Neuron (in vitro differentiated cells): ENCODE data around the gene SORD.
A peak's percentile ranks its signal among the peaks of the same experiment; 100 is the strongest.

Source experiments
- H2AFZ ChIP-seq: one replicate; pipeline ENCODE4 v1.6.1; 2013; ENCODE audit warnings: low read depth, mild to moderate bottlenecking, inconsistent platforms, low read length, moderate library complexity
- H3K27me3 ChIP-seq: one replicate; pipeline ENCODE4 v1.6.1; 2013; ENCODE audit warnings: low read length; ENCODE audit not compliant: insufficient read depth
- H3K36me3 ChIP-seq: one replicate; pipeline ENCODE4 v1.6.1; 2013; ENCODE audit warnings: low read length; ENCODE audit not compliant: insufficient read depth
- H3K4me1 ChIP-seq: one replicate; pipeline ENCODE4 v1.6.1; 2013; ENCODE audit warnings: low read length; ENCODE audit not compliant: insufficient read depth
- H3K4me3 ChIP-seq: 2 replicates; pipeline ENCODE4 v1.5.1; 2013; ENCODE audit warnings: mild to moderate bottlenecking, low read length, moderate library complexity
- H3K9me3 ChIP-seq: one replicate; pipeline ENCODE4 v1.6.1; 2013; ENCODE audit warnings: low read length

The SORD gene

DNA sequence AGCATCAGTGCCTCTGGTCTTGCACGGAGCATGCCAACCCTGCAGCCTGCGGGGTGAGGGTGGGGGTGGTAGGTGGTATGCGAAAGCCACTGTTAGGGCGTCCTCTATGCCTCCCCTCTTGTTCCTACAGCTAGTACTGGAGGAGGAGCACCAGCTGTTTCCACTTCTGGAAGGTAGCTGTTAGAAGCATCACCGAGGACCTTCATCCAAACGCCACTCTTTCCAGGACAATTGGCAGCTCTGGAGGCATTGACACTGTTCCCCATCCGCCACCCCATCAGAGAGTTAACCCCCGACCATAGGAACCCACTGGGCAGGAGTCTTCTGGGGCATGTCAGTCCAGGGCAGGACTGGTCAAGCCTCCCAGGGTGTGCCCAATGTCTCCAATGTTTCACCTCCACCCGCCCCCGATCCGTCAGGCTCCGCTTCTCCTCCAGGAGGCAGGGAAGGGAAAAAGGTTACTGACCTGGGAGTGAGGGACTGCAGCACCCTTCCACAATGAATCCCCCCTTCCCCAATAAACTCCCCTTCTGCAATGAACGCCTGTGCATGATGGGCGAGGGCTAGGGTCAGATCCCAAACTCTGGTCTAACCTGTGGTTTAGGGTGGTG lies 90.5 kb downstream of the SORD start:
- Histone ChIP-seq H3K27me3 (peaks cover 86% of the 10 kb centered on the region), H3K4me1 (peaks cover 6% of the 10 kb centered on the region), H3K36me3 (no peaks in the 10 kb centered on the region), H3K9me3 (peaks cover 3% of the 10 kb centered on the region), H3K4me3 (no peak overlapping the region), H2AFZ (no peak overlapping the region)

DNA sequence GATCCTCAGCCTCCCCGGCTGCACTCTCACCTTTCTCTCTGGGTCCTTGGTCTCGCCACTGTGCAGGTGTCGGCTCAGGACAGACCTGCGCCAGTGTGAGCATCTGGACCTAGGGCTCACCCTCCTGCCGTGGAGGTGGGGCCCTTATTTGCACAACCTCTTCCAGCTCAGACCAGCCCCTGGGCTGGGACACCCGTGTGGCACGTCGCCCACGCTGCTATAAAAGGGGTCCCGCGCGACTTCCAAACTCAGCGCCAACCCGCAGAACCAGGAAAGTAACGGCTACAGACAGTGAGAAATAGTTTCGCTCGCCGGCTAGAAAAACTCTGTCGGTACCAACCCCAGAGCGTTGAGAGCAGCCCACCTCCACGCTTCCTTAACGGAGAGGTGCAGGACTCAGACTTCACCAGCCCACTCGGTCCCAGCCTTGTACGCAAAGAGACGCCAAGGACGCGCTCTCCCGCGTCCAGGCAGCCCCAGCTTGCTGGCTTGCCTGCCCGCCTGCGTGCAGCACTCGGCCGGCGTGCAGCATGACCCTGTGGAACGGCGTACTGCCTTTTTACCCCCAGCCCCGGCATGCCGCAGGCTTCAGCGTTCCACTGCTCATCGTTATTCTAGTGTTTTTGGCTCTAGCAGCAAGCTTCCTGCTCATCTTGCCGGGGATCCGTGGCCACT lies 91.2 kb downstream of the SORD start, which contains the start of the genes DUOX2 and DUOXA2:
Gene DUOX2 (minus strand): TSS at position 97 of the 675 bp plus-strand sequence. CDS start 761 bp downstream, outside the sequence.
Gene DUOXA2 (plus strand): TSS at position 251 of the 675 bp plus-strand sequence. CDS start 280 bp downstream, at position 531.
- H3K27me3 ChIP-seq: peaks cover 81% of the 10 kb centered on the region
- H2AFZ ChIP-seq: no peak within 1 kb of the TSS
- peaks cover 6% of the 10 kb centered on the region for H3K4me1 ChIP-seq
- H3K36me3 ChIP-seq: no peaks in the 10 kb centered on the region
- peak within 1 kb of the TSS; percentile 12 for H3K4me3 ChIP-seq
- no peaks in the 10 kb centered on the region for H3K9me3 ChIP-seq

DNA sequence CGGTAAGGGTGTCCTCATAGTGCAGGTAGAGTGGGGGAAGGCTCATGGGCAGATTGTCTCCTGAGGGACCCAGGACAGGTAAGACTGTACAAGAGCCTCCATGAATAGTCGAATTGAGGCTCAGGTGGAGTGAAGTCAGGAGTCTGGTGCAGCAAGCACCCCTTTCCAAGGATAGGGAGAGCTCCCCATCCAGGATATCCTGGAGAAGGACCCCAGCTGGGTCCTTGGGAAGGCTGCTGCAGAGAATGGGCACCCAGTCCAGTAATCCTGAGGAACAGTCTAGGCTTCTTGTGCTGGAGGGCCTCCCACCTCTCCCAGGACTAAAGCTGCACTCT lies 91.7 kb downstream of the SORD start:
- Histone ChIP-seq H3K27me3 (peaks cover 79% of the 10 kb centered on the region), H3K36me3 (no peaks in the 10 kb centered on the region), H3K4me3 (no peak overlapping the region)

DNA sequence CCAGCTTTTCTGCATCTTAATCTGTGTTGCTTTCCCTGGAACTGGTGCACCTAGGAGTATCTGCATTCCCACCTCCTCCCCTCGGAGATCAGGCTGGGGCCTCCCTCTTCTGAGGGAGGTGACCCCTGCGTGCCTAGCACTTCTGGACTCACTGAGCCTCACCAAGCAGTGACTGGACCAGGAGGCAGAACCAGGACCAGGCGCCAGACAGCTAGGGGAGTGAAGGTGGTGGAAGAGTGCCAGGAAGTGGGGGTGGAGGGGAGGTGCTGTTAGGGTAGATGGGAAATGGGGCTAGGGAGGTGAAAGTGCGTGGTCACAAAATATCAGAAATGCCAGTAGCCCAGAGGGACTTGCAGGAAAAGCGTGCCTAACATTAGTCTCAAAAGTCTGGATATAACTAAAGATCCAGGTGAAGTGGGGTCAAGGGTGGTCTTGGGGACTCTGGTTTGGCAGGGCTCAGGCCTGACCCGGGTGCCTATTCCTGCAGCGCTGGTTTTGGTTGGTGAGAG lies 92.4 kb downstream of the SORD start:
- no peaks in the 10 kb centered on the region for H3K9me3 ChIP-seq
- H3K4me1 ChIP-seq: peaks cover 6% of the 10 kb centered on the region
- H3K36me3 ChIP-seq: no peaks in the 10 kb centered on the region
- H2AFZ ChIP-seq: no peak overlapping the region
- peaks cover 77% of the 10 kb centered on the region for H3K27me3 ChIP-seq
- no peak overlapping the region for H3K4me3 ChIP-seq

More for the DNA sequence above, 91.7 kb downstream of the SORD start:
- Histone ChIP-seq H2AFZ (no peak overlapping the region), H3K4me1 (peaks cover 6% of the 10 kb centered on the region), H3K9me3 (no peaks in the 10 kb centered on the region)

DNA sequence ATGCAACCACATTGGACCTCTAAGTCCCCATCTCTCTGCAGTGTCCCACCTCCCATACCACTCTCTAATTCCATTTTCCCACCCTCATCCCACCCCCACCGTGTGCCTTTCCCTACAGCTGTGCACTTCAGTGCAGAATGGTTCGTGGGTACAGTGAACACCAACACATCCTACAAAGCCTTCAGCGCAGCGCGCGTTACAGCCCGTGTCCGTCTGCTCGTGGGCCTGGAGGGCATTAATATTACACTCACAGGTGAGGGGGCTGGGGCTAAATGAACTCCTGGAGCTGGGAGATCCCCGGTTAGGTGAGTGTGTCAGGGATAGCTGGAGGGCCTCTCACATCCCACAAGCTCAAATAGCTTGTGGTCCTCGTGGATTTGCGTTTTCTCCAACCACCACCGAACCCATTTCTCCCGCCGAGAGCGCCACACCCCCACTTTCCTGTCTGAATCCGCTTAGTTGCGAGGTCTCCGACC lies 93.0 kb downstream of the SORD start:
- Histone ChIP-seq H3K9me3 (no peaks in the 10 kb centered on the region), H3K36me3 (no peaks in the 10 kb centered on the region), H2AFZ (no peak overlapping the region), H3K4me3 (no peak overlapping the region), H3K4me1 (peaks cover 6% of the 10 kb centered on the region), H3K27me3 (peaks cover 77% of the 10 kb centered on the region)

DNA sequence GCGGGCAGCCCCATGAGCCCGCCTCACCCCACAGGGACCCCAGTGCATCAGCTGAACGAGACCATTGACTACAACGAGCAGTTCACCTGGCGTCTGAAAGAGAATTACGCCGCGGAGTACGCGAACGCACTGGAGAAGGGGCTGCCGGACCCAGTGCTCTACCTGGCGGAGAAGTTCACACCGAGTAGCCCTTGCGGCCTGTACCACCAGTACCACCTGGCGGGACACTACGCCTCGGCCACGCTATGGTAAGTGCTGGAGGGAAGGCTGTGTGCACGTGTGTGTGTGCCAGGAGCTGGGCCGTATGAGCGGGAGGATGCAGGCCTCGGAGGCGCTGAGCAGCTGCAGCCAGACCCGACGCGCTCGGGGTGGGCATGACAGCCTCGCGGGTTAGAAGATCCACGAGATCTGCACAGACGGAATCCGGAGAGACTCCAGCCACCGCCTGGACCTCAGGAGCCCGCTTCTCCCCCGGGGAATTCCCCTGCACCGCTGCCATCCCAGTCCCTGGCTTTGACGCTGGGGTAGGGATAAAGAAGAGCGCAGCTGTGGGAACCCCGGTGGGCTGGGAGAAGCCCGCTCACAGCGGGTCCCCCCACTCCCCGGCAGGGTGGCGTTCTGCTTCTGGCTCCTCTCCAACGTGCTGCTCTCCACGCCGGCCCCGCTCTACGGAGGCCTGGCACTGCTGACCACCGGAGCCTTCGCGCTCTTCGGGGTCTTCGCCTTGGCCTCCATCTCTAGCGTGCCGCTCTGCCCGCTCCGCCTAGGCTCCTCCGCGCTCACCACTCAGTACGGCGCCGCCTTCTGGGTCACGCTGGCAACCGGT lies 93.7 kb downstream of the SORD start:
- H3K4me3 ChIP-seq: no peak overlapping the region

DNA sequence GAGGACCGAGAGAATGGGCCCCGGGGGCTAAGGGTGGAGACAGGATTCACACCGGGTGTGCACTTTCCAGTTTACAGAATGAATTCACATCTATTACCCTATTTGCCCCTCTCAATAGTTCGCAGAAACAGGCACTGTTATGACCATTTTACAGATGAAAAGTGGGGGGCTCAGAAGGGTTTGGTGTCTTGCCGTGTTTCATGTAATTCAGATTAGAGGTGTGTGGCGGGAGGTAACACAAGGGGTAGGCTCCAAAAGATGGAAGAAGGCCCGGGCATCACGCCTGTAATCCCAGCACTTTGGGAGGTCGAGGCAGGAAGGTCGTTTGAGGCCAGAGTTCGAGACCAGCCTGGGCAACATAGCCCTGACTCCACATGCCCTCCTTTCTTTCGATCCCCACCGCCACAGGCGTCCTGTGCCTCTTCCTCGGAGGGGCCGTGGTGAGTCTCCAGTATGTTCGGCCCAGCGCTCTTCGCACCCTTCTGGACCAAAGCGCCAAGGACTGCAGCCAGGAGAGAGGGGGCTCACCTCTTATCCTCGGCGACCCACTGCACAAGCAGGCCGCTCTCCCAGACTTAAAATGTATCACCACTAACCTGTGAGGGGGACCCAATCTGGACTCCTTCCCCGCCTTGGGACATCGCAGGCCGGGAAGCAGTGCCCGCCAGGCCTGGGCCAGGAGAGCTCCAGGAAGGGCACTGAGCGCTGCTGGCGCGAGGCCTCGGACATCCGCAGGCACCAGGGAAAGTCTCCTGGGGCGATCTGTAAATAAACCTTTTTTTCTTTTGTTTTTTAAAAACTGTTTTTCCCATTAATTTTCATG lies 94.5 kb downstream of the SORD start:
- Histone ChIP-seq H2AFZ (peak overlapping the region; percentile 48), H3K4me1 (peaks cover 6% of the 10 kb centered on the region), H3K4me3 (peak overlapping the region; percentile 35), H3K9me3 (no peaks in the 10 kb centered on the region), H3K36me3 (no peaks in the 10 kb centered on the region), H3K27me3 (peaks cover 73% of the 10 kb centered on the region)

More for the DNA sequence above, 93.7 kb downstream of the SORD start:
- Histone ChIP-seq H3K9me3 (no peaks in the 10 kb centered on the region), H3K4me1 (peaks cover 6% of the 10 kb centered on the region), H3K36me3 (no peaks in the 10 kb centered on the region), H3K27me3 (peaks cover 77% of the 10 kb centered on the region), H2AFZ (no peak overlapping the region)

DNA sequence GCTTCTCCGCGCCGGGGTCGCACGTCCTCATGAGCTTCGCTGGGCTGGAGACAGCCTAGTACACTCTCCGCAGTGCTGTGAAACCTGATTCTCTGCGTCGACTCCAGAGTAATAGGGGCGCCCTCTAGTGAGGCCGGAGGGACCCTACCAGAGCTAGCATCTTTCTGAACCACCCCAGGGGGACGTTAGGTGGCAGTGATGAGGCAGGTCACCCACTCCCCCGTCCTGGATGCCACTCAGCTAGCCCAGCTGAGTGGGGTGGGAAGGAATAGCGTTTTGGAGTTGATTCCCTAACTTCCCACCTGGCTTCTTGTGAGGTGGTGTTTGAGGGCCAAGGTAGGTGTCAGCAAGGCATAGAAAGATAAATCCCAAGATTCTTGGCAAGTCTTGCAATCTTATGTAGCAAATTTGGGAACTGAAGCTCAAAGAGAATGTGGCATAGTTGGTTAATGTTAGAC lies 95.2 kb downstream of the SORD start:
- Histone ChIP-seq H3K9me3 (no peaks in the 10 kb centered on the region), H3K4me1 (peaks cover 6% of the 10 kb centered on the region), H3K27me3 (peaks cover 70% of the 10 kb centered on the region), H2AFZ (peak overlapping the region; percentile 48), H3K36me3 (no peaks in the 10 kb centered on the region), H3K4me3 (peak overlapping the region; percentile 35)

DNA sequence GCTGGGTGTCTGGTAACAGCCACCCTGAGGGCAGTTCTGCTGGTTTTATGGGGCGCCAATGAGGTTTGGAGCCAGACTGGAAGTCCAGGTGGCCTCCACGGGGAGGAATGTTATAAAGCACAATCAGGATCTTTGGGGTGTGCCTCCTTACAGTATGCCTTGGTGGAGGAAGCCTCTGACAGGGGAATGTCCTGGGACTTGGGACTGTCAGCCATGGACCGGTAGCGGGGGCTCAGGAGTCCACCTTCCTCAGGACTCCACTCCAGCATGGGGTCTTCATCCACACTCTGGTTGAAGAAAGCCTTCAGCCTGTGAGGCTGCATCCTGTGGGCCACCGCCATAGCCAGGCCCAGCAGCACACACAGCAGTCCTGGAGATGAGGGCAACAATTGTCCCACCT lies 96.0 kb downstream of the SORD start:
- H3K27me3 ChIP-seq: peaks cover 61% of the 10 kb centered on the region
- peaks cover 6% of the 10 kb centered on the region for H3K4me1 ChIP-seq
- no peaks in the 10 kb centered on the region for H3K36me3 ChIP-seq
- no peak overlapping the region for H2AFZ ChIP-seq
- H3K9me3 ChIP-seq: no peaks in the 10 kb centered on the region
- no peak overlapping the region for H3K4me3 ChIP-seq

DNA sequence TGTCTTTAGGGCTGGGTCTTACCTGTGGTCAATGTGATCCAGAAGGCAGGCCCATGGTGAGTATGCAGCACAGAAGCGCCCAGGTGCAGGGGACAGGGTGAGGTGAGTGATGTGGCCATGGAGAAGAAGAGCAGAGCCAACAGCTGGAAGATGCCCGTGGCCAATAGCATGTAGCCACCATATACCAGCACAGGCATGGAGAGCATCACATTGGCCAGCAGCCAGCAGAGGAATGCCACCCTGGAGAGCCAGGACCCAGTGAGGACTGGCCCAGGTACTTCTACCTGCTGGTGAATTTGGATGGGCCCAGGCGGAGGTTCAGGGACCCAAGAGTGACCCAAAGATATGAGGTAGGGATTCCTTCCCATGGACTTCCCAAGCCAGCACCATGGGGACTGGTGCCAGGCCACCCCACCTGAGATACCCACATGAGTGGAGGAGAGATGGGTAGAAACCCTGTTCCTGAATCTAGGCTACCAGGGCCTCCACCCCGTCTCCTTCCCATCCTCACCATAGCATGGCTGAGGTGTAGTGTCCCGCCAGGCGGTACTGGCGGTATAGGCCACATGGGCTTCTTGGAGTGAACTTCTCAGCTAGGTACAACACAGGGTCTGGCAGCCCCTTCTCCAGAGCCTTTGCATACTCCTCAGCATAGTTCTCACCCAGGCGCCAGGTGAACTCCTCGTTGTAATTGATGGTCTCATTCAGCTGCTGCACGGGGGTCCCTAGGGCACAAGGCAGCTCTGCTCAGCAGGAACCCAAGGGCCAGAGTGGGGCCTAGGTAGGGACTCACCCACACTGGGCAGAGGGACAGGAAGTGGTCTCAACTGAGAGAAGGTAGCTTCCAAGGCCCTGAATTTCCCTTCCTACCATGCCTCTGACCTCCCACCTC lies 97.3 kb downstream of the SORD start:
- H3K27me3 ChIP-seq: peaks cover 57% of the 10 kb centered on the region

DNA sequence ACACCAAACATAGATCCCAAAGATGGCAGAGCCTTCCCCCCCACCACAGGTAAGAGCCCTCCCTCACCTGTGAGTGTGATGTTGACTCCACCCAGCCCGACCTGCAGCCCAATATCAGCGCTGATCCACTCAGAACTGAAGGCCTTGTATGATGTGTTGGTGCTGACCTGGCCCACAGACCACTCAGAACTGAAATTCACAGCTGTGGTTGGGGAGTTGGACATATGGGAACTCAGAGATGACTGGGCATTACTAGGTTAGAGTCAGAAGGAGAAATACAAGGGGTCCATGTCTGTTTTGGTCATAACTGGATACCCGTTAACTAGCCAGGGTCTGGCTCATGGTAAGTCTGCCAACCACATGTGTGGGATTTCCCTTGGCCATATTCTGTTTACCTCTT lies 98.0 kb downstream of the SORD start:
- Histone ChIP-seq H3K27me3 (peaks cover 54% of the 10 kb centered on the region), H3K36me3 (no peaks in the 10 kb centered on the region), H3K9me3 (no peaks in the 10 kb centered on the region), H3K4me1 (peaks cover 2% of the 10 kb centered on the region), H2AFZ (no peak overlapping the region), H3K4me3 (no peak overlapping the region)

More for the DNA sequence above, 97.3 kb downstream of the SORD start:
- Histone ChIP-seq H3K9me3 (no peaks in the 10 kb centered on the region), H2AFZ (no peak overlapping the region), H3K4me3 (no peak overlapping the region), H3K36me3 (no peaks in the 10 kb centered on the region), H3K4me1 (peaks cover 2% of the 10 kb centered on the region)
